ENCODE measurements around the gene BBLN.
A peak's percentile ranks its signal among the peaks of the same experiment; 100 is the strongest.

BBLN gene

GRCh38 chr9:128203707-128204551, 43.9 kb downstream of the BBLN start:
- DNase-seq (ENCODE audit: low spot score) (no peak), ATAC-seq (ENCODE audit: low read depth) (peak; percentile 66)
- Histone ChIP-seq H3K27ac (ENCODE audit: poor library complexity, severe bottlenecking) (no peak overlapping the region), H3K27me3 (ENCODE audit: insufficient read depth, poor library complexity, severe bottlenecking) (no peaks in the 10 kb centered on the region), H3K36me3 (ENCODE audit: low read depth) (no peaks in the 10 kb centered on the region), H3K4me1 (ENCODE audit: insufficient read depth, poor library complexity, severe bottlenecking) (no peaks in the 10 kb centered on the region), H3K9me3 (ENCODE audit: severe bottlenecking) (peaks cover 2% of the 10 kb centered on the region), H3K4me3 (ENCODE audit: severe bottlenecking) (peak overlapping the region; percentile 48)
- TF ChIP-seq CTCF (IDR thresholded peaks at IDR 0.05; ENCODE audit: poor library complexity, severe bottlenecking): no peak

GRCh38 chr9:128204858-128205257, 44.8 kb downstream of the BBLN start:
- no peak for ATAC-seq (ENCODE audit: low read depth)
- H3K27me3 ChIP-seq (ENCODE audit: insufficient read depth, poor library complexity, severe bottlenecking): no peaks in the 10 kb centered on the region
- H3K4me3 ChIP-seq (ENCODE audit: severe bottlenecking): no peak overlapping the region
- peaks cover 2% of the 10 kb centered on the region for H3K9me3 ChIP-seq (ENCODE audit: severe bottlenecking)
- H3K27ac ChIP-seq (ENCODE audit: poor library complexity, severe bottlenecking): no peak overlapping the region
- no peak for DNase-seq (ENCODE audit: low spot score)
- H3K36me3 ChIP-seq (ENCODE audit: low read depth): no peaks in the 10 kb centered on the region
- H3K4me1 ChIP-seq (ENCODE audit: insufficient read depth, poor library complexity, severe bottlenecking): no peaks in the 10 kb centered on the region
- no peak for TF ChIP-seq CTCF (IDR thresholded peaks at IDR 0.05; ENCODE audit: poor library complexity, severe bottlenecking)

- no peak for TF ChIP-seq CTCF (IDR thresholded peaks at IDR 0.05; ENCODE audit: poor library complexity, severe bottlenecking)
- Histone ChIP-seq H3K4me1 (ENCODE audit: insufficient read depth, poor library complexity, severe bottlenecking) (no peaks in the 10 kb centered on the region), H3K9me3 (ENCODE audit: severe bottlenecking) (peaks cover 2% of the 10 kb centered on the region), H3K4me3 (ENCODE audit: severe bottlenecking) (no peak overlapping the region), H3K27me3 (ENCODE audit: insufficient read depth, poor library complexity, severe bottlenecking) (no peaks in the 10 kb centered on the region), H3K36me3 (ENCODE audit: low read depth) (no peaks in the 10 kb centered on the region), H3K27ac (ENCODE audit: poor library complexity, severe bottlenecking) (no peak overlapping the region)
- ATAC-seq (ENCODE audit: low read depth): no peak
- no peak for DNase-seq (ENCODE audit: low spot score)
Observed at GRCh38 chr9:128205296-128205944, 45.4 kb downstream of the BBLN start.

DNA sequence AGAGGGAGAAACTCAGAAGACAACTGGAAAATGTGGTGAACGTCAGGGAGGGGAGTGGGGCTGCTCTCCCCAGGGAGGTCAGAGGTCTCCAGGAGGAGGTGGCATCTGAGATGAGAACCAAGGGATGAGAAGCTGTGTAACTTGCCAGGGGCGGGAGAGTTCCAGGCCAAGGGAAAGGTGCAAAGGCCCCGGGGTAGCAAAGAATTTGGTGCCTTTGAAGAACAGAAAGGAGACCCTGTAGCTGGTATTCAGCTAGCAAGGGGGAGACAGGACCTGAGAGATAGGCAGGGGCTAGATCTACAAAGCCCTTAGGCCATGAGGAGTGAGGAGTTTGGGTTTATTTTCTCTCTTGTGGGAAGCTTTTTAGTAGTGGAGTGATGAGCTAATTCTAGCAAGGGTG, 46.4 kb downstream of the BBLN start:
- no peak for TF ChIP-seq CTCF (IDR thresholded peaks at IDR 0.05; ENCODE audit: poor library complexity, severe bottlenecking)

More for the DNA sequence above, 46.4 kb downstream of the BBLN start:
- Histone ChIP-seq H3K36me3 (ENCODE audit: low read depth) (no peaks in the 10 kb centered on the region), H3K27ac (ENCODE audit: poor library complexity, severe bottlenecking) (no peak overlapping the region), H3K4me1 (ENCODE audit: insufficient read depth, poor library complexity, severe bottlenecking) (no peaks in the 10 kb centered on the region), H3K27me3 (ENCODE audit: insufficient read depth, poor library complexity, severe bottlenecking) (no peaks in the 10 kb centered on the region), H3K9me3 (ENCODE audit: severe bottlenecking) (peaks cover under 1% of the 10 kb centered on the region), H3K4me3 (ENCODE audit: severe bottlenecking) (no peak overlapping the region)
- ATAC-seq (ENCODE audit: low read depth) (no peak), DNase-seq (ENCODE audit: low spot score) (no peak)

All from RWPE2 (cell line).